HG03342 (cell line): ENCODE measurements around the gene FGD6.
A peak's percentile ranks its signal among the peaks of the same experiment; 100 is the strongest.
"Not testable (repeated sequence)": the region's sequence is repeated elsewhere in the genome, so short reads cannot be mapped to it uniquely, and the experiment has no call there.

Experiments used
- ATAC-seq: cut with Tn5 transposase; IDR thresholded peaks from one replicate; pipeline ENCODE4 v1.9.1; 2021; ENCODE audit warnings: mild to moderate bottlenecking, moderate library complexity; ENCODE audit not compliant: unreplicated experiment

FGD6 gene

DNA sequence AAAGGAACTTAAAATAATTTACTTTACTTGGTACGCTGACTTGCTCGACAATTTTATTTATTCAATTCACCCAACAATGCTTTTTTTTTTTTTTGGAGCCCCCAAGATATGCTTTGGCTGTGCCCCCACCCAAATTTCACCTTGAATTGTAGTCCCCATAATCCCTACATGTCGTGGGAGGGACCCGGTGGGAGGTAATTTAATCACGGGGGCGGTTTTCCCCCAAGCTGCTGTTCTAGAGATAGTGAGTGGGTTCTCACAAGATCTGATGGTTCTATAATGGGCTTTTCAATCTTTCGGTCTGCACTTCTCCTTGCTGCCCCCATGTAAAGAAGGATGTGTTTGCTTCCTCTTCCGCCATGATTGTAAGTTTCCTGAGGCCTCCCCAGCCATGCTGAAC lies 10.4 kb downstream of the FGD6 start:
- no peak for ATAC-seq

DNA sequence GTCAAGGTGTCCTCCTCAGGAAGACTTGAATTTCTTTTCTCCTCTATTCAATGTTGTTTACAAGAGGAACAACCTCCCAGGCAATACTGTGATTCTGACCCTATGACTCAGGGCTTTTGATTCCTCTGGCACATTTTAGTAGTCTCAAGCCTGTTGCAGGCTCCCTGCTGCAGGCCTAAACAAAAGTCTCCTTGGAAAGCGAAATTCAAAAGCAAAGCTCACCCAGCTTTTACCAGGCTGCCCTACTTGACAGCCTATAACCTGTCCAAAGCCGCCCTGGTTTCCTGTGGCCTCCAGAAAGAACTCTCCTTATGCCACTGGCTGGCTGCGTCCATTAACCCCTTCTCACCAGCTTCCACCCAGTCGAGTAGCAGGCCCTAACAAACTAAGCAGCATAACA lies 11.6 kb downstream of the FGD6 start:
- ATAC-seq: no peak

DNA sequence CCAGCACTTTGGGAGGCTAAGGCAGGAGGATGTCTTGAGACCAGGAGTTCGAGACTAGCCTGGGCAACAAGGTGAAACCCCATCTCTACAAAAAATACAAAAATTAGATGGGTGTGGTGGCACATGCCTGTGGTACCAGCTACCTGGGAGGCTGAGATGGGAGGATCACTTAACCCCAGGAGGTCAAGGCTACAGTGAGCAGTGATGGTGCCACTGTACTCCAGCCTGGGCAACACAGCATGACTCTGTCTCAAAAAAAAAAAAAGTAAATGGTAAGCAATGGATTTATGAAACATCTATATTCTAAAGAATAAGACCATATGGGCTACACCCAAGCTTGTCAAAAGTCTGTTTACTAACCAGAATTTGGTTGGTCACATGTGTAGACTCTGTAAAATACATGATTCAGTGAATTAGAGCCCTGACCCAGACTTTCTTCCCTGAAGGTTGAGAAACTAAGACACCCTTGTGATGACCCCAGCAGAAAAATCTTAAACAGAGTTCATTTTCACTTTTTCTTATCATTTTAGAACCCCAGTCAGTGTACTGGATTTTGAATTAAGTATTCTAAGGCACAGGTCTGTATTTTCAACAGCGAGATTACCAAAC lies 12.1 kb downstream of the FGD6 start:
- no peak for ATAC-seq

DNA sequence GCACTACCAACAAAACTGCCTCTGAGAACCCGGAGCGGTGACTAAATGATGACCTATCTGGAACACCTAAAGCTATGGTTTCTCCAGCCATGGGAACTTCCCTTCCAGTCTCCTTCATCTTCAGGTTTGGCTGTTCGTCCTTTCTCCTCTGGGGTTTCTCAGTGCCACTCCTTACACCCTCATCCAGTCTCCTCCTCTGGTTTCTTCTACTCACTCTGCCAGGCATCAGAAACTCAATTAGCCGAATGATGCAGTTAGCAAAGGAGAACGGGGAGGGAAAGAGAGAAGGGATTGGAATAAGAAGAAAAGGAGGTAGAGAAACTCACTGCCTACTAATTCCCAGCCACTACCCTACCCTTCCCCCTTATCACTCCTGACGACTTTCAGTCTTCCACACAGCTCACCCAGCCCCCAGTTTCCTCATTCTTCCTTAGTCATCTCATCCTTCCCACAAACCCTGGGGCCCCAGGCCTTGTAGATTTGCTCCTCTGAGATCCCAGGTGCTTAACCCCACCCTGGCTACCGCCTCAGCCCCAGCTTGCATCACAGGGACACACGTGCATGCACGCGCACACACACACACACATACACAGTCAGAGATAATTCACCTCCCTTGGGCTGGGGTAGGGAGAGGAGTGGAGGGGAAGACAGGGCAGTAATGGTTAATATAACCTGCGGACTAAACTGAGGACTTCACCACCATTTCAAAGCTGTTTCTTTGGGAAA lies 13.0 kb downstream of the FGD6 start:
- ATAC-seq: no peak

DNA sequence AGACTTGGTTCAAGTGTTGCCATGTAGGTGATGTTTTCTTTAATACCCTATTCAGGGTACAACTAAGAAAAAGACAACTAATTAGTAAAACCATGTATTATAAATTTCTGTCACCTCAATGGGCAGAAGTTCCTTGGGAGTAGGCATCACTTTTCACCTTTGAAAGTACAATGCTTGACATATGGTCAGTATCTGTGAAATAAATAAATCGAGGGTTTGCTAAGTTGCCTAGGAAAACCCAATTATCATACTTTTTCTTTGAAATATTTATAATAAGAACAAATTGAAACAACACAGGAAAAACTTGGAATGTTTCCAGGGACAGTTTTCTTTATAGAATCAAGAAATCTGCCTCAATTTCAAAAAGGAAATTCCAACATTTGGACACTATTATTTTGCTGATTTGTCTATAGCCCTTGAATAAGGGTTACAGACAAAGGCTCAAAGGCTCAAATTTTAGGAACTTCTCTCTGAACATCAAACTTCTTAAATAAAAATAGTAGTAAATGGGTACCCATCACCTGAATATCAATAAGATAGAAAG lies 13.7 kb downstream of the FGD6 start:
- ATAC-seq: no peak

DNA sequence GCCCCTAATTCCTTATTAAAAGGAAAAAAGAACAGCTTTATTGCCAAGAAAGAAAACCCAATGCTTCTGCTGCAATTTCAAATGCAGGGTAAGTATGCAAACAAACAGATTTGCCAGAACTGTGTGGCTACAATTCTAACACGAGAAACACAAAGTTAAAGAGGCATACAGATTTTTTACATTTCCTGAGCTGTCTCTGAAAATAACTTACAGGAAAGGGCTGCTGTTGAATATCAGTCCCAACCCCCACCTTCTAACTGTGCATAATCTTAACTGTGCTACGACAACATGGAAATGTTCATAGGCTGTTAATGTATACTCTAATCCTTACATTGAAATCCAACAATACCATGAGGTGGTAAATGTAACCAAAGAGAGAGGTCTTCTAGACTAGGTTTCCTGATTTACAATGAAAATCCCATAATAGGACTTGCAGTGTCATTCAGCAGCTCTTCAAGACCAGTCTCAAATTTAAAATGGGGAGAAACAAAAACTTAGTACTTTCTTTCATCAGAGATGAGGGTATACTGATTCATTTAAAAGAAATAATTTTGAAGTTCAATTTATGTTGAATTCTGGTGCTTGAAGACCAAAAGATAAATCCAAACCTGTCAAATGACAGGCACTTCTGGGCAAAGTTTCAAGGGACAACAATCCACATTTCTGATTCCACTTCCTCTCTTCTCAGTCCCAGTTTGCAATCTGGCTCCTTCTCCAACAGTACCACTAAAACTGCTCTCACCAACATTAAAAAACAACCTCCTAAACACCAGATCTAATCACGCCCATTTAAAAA lies 14.4 kb downstream of the FGD6 start:
- ATAC-seq: no peak

DNA sequence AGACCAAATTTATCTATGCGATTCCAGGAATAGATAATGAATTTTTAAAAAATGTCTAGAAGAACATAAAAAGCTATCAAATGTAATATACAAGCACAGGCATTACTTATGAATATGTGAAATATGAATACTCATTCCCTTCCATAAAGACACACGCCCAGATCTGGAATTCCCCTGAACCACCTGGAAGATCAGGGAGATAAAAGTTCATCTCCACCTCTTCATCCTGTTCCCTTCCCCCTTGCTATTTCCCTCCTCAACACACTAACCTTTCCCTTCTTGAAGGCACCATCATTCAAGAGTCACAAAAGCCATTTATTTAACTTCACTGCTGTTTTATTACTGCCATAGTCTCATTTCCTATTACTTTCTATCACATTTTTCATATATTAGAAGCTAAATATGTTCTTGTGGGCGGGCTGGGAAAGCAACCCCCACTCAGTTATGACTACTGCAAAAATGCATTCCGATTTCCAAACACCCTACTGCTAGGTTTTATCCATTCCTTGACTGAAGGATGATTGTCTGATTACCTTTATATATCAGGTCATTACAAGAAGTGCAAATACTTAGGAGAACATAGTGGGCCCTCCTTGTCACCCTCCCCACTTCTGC lies 16.1 kb downstream of the FGD6 start:
- no peak for ATAC-seq

DNA sequence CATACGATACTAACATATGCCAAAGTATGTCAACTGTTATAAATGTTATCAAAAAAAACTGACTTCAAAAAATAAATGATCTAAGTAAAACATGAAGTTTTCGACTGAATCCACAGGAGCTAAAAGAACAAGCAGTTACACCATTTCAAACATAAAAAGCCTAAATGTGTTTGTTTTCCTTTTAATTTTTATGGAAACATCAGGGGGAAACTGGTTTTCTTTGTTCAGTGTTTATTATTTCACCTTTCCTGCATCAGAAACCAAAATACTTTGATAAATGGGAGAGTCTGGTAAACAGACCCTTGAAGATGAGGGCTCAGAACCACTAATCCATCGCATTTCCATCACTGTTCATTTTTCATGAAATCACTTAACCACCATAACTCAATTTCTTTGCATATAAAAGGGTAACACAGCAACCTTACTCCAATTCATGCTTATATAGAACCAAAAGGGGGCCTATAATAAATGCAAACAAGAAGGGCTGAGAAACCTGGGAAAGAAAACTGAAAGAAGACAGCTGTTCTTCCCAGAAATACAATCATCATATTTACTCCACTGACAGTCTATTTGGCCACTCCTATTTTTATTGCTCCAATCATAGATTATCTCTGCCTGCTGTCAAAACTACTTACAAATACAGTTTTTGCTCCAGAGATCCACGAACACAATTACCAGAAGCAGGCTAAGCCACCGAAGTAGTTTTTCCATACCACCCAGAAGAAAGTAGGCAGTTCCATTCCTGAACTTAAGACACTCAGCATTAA lies 17.0 kb downstream of the FGD6 start:
- ATAC-seq: no peak

DNA sequence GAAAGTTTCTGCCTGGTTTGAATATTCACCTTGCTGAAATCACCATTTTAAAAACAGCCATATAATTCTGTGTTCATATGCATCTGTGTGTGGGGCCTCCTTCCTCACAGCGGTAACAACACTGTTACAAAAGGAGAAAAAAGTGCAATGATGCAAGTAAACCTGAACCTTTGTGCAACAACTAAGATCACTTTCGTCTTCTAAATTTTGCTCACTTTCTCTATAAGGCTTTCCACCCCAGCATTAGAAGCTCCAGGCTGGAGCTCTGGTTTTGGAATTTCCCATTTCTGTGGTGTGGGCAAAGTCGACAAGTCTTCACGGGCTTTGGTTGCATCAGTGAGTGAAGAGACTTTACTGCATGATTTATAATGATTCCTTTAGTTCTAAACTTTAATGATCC lies 18.4 kb downstream of the FGD6 start:
- peak; percentile 59 for ATAC-seq

DNA sequence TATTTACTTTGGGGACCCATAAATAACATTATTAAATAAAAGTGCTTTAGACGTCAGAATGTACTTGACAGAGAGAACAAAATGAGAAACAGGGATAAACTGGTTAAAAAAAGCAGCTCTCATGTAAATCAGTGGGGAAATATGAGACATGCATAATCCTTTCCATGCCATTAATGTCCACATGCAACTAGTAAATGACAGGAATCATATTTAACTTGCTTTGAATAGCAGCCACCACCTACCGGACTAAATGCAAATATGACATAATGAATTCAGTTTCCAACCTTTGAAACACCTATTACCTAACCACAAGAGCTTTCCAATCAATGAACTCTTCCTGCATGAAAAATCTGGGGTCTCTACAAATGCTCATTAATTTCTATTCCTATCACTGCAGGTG lies 19.6 kb downstream of the FGD6 start:
- ATAC-seq: no peak

DNA sequence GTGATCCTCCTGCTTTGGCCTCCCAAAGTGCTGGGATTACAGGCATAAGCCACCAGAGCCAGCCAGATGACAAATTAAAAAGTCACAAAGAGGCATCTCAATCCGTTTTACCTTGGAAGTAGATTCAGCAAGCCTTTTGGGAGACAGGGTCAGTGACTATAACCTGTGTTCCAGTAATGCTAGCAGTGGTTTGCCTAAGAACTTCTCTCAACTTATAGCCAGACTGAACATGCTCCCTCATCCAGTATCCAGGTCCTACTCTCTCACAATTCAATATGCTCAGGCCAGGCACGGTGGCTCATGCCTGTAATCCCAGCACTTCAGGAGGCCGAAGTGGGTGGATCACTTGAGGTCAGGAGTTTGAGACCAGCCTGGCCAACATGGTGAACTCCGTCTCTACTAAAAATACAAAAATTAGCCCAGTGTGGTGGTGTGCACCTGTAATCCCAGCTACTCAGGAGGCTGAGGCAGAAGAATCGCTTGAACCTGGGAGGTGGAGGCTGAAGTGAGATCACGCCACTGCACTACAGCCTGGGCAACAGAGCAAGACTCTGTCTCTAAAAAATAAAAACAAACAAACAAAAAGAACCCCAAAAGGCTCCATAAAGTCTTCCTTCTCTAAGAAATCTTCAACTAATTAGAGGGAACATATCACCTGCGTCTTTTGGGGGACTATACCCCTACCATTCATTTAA lies 20.2 kb downstream of the FGD6 start:
- not testable (repeated sequence) for ATAC-seq

DNA sequence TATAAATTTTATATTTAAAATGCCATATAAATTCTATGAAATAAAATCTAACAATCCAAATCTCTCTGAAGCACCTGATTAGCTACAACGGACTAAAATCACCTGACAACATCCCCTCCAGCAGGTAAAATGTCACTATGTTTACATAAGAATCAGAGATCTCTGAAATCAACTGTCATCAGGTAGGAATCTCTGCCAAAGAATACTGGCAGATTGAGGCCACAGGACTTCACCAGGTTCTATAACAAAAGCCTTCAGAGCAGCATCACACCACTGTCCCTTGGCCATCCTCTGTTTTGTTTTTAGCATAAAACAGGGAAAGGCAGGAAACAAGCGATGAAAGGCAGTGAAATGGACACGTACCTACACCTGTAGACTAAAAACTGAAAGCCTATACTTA lies 22.1 kb downstream of the FGD6 start:
- no peak for ATAC-seq

DNA sequence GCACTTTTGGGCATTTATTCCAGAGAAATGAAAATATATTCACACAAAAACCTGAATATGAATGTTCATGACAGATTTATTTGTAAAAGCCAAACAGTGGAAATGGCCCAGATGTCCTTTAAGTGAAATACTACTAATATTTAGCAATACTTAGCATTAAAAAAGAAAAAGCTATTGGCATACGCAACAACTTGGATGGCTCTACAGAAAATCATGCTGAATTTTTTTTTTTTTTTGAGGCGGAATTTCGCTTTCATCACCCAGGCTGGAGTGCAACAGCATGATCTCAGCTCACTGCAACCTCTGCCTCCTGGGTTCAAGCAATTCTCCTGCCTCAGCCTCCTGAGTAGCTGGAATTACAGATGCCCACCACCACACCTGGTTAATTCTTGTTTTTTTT lies 24.1 kb downstream of the FGD6 start:
- no peak for ATAC-seq

DNA sequence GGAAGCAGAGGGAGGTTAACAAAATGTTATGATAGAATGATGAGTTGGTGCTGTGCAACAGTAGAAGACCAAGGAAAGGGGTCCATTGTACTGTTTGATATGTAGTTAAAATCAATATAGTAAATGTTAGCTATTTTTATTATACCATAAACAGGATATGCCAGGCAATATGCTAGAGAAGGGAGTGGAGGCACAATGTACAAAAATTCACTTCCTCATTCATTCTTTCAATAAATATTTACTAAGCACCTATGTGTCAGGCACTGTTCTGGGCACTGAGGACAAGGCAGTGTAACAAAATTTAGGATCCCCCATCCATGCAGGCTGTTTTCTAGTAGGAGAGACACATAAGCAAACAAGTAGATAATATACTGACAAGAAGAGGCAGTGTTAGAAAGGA lies 25.0 kb downstream of the FGD6 start:
- no peak for ATAC-seq

DNA sequence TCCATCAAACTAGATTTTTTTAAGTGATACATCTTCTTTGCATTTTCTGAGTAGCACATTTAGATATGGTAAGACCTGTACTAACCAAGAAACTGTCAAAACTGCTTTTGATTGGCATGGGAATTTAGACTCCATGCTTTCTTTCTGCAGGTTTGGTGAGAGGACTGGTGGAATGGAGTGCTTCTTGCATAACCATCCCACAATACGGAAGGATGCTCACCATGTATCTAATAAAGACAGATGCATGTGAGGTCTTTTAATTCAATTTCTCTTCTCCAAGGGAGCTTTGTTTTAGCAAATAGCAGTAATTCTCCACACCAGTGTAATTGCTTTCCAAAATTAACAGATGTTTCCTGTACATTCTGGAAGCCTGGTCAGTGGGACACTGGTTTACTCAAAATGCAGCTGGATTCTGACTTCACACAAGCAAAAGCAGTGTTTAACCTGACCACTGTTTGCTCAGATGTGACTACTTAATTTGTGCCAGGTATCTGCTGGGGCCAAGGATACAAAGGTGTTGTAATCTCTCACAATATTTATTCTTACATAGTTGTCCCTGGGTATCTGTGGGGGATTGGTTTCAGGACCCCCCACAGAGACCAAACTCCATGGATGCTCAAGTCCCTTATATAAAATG lies 26.1 kb downstream of the FGD6 start:
- ATAC-seq: no peak

DNA sequence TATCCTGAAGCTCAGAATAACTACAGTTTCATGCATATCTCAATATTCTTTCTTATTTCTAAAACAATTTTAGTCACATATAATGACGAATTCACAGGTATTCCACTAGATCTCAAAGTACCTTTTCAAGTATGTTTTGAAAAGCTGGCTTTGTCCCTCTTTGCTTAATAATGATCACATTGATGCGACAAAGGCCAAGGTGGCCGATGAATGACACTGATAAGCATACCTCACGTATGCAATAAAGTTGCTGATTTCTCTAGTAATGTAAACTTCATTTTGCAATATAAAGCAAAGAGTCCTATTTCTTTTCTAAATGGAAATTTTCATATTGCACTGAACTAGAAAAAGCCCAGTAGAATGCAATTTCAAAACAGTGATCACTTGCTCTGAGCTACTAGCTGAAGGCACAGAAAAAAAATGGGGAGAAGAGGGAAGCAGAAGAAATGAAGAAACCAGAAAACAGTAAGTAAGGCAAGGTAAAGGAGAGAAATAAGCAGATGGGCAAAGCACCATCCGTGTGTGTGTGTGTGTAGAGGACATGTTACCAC lies 29.3 kb downstream of the FGD6 start:
- no peak for ATAC-seq

DNA sequence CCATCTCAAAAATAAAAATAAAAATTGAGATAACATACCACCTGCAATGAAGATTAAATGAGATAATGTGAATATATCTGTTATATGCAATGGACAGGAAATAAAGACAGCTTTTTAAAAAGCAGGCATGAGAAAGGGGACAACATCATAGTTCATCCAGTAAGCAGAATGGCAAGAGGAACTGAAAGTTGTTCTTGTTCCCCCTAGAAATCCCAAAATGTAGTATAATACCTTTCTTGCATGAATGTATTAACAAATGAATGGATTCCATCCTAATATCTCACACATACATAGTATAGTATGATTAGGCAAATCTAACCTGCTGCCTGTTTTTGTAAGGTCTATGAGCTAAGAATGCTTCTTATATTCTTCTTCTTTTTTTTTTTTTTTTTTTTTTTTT lies 31.4 kb downstream of the FGD6 start:
- no peak for ATAC-seq

DNA sequence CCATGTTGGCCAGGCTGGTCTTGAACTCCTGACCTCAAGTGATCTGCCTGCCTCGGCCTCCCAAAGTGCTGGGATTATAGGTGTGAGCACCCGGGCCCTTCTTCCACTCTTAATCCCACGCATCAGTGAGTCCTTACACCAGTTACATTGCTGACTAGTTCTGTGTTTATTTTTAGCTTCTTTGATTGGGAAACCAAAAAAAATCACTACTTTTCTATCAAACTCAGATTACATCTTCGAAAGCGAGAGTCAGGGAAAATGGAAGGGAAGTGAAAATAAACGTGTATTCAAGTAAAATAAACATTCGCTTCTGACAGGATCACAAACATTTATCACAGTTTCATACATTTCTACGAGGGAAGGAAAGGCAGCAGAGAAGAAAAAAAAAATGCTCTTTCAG lies 32.2 kb downstream of the FGD6 start:
- ATAC-seq: no peak

DNA sequence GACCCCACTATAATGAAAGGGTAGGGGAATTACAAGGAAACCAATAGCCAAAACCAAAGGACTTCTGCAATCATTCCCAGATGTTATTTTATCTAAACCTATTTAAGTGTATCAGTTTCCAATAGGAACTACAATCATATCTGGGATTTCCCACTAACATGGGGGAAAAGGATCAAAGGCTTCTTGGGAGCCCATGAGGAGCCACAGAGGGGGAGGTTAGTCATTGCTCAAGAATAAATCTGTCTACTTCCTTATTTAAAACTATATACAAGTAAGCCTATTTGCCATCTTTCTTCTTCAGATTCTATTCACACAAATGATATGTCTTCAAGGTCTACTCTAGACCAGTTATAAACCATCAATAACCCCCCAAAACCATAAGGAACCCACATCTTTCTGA lies 33.1 kb downstream of the FGD6 start:
- ATAC-seq: no peak
